ENCODE data around the gene RBM17.
"Not testable (repeated sequence)": the region's sequence is repeated elsewhere in the genome, so short reads cannot be mapped to it uniquely, and the experiment has no call there.

Gene RBM17

DNA sequence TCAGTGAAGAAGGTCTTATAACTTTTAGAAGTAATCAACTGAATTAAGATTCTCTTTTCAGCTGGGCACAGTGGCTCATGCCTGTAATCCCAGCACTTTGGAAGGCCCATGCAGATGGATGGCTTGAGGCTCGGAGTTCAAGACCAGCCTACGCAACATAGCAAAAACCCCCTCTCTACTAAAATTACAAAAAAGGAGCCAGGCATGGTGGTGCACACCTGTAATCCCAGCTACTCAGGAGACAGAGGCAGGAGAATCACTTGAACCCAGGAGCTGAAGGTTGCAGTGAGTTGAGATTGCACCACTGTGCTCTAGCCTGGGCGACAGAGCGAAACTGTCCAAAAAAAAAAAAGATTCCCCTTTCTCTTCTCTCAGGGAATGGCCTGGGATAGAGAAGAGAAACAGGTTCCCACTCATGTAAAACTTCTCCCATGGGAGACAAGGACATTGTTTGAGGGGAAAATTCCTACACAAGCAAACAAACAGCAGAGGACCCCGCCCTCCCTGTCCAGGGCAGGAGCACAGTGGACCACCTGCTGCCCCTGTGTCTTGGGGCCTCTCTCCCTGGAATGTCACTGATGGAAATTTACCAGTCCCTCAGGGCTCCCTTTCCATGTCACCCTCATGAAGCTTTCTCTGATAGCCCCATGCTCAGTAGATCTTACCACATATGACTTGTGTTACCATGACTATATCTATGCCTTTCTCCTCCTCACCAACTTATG, 32.3 kb upstream of the RBM17 start:
- no peak for DNase-seq

DNA sequence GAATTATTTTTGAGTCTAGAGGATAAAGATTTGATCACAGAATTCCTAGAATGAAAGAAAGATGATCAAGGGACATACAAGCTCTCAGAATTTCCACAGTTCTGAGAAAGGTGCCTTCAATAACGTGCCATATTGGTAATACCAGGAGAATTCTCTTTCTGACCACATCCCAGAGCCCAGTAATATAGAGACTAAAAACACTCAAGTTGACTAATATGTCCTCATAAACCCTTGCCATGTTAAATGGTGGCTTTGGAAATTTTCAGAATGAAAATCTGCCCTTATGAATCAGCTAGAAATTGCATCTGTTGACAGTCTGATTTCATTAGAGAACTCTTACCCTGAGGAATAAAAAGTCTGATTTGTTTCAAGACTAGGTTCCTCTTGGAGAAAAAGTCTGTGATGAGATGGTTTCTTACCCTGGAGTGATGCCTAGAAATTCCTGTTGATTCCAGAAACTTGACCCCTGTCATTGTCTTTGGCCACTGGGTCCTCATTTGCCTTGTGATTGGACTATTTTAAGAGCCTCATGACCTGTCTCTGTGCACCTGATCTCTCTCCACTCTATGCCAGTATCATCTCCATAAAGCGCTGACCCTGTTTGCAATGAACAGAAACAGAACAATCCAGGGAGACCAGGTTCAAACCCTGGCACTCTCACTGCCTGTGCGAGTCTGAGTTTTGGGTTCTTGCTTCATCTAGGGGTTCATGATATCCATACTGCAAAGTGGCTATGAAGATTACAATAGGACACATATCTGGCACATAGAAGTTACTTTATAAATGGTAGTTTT, 30.0 kb upstream of the RBM17 start:
- no peak for DNase-seq

DNA sequence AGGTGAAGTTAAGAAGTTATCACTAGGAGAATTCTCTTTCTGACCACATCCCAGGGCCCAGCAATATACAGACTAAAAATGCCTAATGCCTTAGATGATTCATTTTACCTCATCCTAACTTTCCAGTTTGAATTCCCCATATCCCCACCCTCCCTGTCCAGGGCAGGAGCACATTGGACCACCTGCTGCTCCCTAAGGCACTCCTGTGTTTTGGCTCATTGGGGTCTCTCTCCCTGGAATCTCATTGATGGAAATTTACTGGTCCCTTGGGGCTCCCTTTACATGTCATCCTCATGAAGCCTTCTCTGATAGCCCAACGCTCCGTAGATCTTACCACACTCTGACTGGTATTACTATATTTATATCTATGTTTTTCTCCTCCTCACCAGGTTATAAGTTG, 29.3 kb upstream of the RBM17 start:
- DNase-seq: no peak

DNA sequence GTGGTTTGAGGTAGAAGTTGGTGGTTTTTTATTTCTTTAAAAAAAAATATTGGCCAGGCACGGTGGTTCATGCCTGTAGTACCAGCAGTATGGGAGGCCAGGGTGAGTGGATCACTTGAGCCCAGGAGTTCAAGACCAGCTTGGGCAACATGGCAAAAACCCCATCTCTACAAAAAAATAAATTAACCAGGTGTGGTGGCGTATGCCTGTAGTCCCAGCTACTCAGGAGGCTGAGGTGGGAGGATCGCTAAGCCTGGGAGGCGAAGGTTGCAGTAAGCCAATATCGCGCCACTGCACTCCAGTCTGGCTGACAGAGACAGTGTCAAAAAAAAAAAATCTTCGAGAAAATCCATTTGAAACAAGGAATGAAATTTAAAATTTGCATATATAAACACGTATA, 27.8 kb upstream of the RBM17 start:
- DNase-seq: no peak

DNA sequence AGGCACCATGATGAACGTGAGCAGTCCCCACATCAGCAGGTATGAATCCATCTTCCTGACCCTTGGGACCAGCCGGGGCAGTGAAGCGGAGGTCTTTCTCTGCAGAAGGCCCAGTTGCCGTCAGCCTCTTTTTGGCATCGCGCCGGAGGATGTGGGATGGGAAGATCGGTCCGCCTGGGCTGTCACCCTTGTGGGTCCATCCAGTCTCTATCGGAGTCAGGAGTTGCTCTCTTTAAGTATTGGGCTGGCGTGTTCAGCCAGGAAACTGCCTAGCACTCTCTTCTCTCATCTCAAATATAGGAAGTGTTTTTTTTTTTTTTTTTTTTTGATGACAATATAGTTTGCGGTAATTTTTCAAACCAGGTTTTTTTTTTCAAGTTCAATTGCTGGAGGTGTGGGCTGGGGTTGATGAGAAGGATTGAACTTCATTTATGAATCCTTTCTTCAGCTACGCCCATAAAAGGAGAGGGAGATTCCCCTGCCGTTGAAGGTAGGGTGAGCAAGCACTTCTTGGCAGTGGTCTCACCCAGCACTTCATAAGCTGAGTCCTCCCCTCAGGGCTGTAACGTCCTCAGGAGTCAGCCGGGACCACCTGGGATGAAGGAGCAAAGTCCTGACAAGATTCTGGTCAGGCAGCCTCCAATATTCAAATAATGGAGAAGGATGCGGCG, 26.6 kb upstream of the RBM17 start, which contains the start of gene IL2RA:
Gene IL2RA, minus strand, starts transcription at position 267 of the 671 bp plus-strand sequence. Its CDS starts 216 bp downstream, at position 51.
- peak; percentile 74 for DNase-seq

DNA sequence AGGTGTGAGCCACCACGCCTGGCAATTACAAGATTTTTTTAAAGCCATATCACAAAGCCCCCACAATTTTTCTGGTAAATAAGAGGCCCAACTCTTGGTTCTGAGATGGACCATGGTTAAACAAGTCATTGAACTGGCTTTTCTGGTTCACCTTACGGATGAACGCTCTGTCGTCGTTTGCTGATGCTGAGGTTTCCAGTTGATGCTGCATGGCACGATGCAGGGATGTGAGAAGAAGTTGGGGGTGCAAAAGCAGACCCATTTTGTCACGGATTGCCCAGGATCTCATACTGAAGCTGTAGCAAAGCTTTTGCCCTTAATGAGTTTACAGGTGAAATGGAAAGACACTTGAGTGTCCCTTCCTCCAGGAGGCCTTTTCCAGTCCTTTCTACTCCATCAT, 24.7 kb upstream of the RBM17 start:
- no peak for DNase-seq

DNA sequence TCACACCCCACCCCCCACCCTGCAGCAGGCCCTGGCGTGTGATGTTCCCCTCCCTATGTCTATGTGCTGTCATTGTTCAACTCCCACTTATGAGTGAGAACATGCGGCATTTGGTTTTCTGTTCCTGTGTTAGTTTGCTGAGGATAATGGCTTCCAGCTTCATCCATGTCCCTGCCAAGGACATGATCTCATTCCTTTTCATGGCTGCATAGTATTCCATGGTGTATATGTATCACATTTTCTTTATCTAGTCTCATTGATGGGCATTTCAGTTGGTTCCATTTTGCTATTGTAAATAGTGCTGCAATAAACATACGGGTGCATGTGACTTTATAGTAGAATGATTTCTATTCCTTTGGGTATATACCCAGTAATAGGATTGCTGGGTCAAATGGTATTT, 24.1 kb upstream of the RBM17 start:
- not testable (repeated sequence) for DNase-seq

DNA sequence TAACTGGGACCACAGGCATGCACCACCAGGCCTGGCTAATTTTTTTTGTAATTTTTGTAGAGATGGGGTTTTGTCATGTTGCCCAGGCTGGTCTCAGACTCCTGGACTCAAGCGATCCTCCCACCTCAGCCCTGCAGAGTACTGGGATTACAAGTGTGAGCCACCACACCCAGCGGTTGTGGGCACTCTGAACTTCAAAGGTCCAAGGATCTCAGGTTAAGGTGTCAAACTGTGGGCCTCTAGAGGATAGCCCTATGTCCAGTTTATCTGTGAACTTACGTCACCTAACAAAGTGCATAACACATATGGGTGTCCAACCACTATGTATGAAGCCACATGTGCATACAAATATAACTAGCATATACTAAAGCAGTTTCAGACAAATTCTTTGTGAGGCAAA, 23.4 kb upstream of the RBM17 start:
- DNase-seq: no peak

DNA sequence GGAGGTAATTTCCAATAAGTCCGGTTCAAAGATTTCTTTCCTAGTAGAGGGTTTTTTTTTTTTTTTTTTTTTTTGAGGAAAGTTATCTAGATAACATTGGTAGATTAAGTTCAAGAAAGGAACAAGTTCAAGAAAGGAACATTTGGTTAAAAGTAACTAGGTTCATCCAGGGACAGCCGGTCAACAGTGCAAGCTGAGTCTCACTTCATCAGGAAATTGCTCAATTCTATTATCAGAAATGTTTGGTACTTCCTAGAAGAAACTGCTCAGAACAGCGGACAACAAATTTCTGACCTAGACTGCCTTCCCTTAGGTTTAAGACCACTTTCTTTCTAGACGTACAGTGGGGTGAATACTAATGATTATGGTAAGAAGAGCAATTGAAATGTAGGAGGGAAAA, 23.0 kb upstream of the RBM17 start:
- DNase-seq: no peak

DNA sequence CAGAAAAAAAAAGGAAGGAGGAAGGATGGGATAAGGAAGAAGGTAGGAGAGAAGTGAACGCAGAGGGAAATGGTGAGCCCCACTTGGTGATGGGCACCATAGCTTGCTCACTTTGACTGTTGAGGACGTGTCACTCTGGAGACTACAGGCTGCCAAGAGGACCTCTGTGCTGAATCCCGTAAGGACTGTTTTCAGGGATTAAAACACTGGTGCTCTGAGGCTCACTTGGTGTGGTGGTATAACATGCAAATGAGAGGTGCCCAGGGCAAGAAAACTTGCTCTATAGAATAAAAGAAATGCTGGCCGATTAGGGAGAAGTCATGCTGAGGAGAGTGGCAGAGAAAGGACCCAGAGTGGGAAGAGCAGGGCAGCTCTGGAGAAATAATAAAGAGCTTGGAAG, 21.4 kb upstream of the RBM17 start:
- no peak for DNase-seq

DNA sequence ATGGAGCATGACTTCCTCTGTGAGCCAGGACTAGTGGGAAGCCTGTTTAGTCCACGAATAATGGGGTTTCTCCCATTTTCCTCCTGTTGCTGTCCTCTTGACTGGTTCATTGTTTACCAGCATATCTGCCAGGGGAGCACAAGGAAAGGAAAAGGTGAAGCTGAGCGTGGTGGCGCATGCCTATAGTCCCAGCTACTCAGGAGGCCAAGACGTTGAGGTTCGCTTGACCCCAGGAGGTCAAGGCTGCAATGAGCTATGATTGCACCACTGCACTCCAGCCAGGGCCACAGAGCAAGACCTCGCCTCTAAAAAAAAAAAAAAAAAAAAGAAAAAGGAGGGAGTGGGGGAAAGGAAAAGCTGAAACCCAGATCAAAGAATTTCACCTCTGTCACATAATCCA, 20.8 kb upstream of the RBM17 start:
- no peak for DNase-seq

DNA sequence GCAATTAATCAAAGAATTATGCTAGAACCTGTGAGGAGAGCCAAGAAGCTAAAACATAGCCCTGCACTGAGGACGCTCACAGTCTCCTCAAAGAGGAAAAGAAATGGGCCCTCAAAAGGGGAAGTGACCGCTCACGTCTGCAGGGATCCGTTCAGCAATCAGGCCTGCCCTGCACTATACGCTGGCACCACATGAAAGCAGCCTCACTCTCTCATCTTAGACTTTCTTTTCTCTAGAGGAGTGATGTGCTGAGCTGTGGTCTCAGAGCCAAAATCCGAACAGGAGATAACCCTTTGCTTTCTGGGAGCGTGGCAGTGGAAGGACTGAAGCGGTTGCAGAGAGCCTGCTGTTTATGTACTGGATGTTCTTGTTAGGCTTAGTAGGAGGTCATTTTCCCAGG, 20.4 kb upstream of the RBM17 start:
- DNase-seq: peak; percentile 52

DNA sequence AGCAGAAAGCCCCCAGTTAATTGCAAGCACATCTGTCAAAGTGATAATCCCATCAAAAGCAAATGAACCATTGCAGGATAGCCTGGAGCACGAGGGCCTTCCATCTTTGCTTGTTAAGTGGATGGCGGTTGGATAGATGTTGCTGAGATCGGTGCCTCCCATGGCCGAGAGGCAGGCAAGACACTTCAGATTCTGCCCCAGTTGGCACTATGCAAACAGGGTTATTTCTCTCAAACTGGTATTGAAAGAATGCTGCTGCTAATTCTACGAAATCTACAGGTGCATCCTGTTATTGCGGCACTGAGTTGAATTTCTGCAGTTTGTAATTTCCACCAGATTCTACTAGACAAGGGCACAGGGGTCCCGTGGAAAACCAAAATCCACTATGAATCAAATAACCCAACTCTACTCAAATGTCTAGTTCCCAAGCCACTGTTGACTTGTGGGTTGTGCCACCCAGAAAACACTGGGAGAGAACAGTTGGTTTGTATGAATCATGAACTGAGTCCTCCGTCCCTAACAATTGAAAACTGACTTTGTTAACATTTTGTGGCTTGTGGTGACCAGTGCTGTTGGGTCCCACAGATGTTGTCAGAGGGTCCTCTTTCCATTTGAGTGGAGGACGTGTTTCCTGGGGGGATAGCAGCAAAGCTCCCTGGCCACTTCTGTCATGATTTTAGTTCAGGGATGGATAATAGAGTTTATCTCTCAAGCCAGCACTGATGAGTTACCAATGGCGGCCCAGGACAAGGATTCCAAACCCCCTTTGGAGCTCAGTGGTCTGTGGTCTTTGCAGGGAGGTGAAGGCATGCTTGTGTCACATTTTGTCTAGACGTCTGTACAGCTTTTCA, 19.5 kb upstream of the RBM17 start:
- no peak for DNase-seq

DNA sequence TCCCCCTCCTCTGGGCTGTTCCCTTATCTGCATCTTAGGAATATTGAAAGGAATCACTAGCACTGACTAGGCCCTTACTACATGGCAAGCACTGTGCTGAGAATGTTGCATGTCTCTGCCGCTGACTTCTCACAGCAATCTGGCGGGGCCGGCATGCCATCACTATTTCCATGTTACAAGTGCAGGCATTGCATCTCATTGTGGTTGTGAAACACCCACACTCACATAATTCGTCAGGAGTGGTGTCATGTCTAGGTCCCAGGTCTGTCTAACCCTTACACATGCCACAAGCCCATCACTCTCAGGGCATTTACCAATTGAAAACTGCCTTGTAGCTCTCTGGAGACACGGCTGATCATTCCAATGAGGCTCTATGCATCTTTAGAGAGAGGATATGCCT, 18.2 kb upstream of the RBM17 start:
- DNase-seq: no peak

DNA sequence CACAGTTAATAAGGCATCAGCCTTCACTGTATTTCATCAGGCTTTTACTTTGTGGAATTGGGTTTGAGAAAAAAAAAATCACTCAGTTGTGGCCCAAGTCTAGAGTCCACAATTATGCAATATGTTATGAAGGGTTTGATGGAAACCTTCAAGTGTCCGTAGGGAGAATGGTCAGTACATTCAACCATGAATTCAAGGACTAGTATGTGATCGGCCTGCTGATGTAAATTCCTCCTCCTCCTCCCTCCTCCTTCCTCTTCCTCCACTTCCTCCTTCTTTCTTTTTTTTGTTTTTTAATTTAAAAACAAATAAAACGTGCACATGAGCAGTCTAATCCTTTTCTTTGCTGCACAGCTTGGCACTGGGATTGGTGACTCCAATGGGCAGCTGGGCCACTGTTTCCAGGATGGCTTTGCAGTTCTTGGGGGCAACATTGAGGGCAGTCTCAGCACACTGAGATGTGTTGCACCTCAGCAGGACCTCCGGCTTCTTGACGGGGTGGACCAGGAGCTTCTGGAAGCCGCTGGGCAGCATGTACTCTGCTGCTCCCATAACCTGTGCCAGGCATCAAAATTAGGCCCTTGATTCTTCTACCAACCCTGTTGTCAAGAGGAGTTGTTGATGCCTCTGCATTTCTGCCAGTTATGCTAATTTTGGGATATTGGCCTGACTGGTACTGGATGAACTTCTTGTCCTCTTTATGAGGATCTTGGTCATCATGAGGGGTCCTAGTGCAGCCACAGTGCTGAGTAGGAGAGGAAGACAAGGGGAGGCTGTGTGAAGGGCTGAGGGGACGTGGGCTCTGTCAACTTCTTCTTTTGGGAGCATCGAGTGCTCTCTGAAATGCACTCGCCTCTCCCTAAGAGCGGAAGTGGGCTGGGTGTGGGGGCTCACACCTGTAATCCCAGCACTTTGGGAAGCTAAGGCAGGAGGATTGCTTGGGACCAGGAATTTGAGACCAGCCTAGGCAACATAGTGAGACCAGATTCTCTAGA, 17.4 kb upstream of the RBM17 start:
- DNase-seq: no peak

DNA sequence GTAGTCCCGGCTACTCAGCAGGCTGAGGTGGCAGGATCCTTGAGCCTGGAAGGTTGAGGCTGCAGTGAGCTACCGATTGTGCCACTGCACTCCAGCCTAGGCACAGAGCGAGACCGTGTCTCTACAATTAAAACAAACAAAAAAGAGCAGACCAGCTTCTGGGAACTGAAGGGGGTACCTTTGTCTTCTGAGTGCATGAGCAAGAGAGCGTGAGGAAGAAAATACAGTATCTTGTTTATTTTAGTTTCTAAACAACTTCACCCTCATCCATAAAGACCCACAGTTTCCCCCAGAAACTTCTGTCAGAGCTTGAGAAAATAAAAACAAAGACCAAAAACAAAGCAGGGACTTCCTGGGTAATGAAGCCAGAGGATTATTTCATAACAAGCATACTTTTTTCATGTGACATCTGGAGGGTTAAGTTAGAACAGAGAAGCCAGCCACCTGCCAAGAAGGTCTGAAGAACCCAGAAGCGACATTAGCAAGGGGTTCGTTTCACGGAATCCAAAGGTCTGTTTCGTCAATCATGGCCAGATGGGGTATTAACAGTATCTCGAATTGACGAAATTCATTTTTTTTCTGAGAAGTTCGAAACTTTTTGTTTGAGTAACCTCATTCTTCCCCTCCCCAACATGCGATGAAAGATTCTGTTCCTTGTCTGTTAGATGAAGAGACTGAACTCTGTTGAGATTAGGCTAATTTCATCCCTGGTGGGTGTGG, 16.5 kb upstream of the RBM17 start:
- DNase-seq: no peak

DNA sequence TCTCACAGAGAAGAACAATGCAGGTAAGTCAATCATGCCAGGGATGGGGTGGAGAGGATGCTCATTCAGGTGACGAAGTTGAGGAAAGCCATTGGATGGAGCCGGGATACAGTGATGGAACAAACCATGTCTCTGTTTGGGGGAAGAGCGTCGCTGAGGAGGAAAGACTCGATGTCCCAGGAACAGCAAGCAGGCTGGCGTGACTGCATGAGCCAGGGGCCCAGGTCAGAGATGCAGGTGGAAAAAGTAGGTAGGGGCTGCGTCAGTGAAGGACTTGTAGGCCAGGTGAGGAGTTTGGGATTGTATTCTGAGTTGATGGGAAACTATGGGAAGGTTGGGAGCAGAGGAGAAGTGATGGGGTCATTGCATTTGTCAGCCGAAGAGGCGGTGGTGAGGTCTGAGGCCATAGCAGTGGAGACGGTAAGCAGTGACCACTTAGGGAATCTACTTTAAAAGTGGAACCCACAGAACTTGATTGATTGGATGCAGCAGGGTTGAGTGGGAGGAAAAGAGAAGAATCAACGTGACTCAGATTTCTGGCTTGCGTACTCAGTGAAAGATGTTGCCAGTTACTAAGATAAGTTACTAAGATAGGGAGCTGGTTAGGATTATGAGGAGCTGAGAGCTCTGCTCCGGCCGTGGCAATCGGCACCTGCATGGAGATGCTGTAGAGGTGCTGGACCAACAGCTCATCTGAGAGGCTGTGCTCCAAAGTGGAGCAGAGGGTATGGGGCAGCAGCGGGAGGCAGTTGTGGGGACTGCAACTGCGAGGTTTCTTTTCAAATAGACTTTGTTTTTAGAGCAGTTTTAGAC, 14.1 kb upstream of the RBM17 start:
- no peak for DNase-seq

DNA sequence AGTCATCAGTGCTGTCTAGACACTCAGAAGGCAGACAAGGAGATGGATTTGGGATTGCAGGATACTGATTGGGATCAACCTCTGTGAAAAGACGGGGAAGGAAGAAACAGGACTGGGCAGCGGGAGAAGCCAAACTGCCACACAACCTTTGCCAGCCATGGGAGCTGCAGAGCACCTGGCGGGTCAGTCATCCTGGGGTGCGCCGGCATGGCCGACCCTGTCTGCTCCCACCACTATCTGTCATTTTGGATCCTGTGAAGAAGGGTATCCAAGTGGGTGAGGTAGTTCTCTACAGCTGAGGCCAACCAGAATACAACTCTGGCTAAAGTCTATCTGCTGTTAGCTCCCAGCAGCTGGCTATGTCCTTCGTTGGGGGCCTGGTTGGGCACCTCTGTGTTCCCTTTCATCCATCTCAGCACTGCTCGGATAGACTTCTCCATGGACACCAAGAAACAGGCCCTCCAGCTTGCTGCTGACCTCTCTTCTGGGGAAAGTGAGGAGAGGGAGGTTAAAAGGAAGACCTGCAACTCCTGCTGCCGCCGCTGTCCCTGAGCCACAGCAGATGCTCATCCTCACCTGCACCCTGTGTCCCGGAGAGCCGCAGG, 11.7 kb upstream of the RBM17 start:
- DNase-seq: no peak

DNA sequence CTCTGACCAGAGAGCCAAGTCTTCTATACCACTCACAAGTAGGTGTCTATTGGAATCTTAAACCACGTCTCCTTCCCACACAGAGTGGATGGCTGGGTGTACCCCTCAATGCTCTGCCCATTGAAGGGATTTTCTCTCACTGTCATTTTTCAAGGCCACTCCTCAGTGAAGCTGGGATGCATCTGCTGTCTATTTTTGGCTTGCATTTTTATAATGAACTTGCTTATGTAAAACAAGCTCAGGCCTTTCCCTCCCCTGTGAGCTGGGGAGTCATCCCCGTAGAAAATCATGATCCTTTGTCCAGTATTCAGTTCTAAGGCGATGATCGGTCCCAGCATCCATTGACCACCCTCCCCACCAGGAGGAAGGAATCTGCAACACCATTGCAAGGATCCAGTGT, 9.8 kb upstream of the RBM17 start:
- no peak for DNase-seq

Data from CD4-positive, alpha-beta T cell treated with Interleukin-17A for 1 hour (primary cell).